Cardiac septum (tissue), 1 donor: ENCODE results near the gene FRMD6. TPM values are rescaled to one million over a fixed set of nuclear protein-coding genes. Genes with fewer than 3 reads are reported as not detected.

Experiments used
- DNase-seq: peaks from one replicate; pipeline ENCODE4 v3.0.0-alpha.2; 2020; ENCODE audit warnings: low spot score
- intact Hi-C: fragments of 100-400 bp; cut with DNase I; formaldehyde crosslinking; loops from one replicate; pipeline ENCODE4 v1.14.0; 2022
- total RNA-seq: library from RNA; stranded (reverse); fragmentation: NEBNext Ultra II Directional; extraction: Animal tissue kit (Norgen Biotek cat#: 25700); gene quantifications from one replicate; pipeline ENCODE4 v1.2.1, GENCODE V29; 2021
- donor health status: DM: no; HTN: no; CAD: no.

The FRMD6 gene
- total RNA-seq, 1 donor from 2014 or later: 9.1 TPM

DNA sequence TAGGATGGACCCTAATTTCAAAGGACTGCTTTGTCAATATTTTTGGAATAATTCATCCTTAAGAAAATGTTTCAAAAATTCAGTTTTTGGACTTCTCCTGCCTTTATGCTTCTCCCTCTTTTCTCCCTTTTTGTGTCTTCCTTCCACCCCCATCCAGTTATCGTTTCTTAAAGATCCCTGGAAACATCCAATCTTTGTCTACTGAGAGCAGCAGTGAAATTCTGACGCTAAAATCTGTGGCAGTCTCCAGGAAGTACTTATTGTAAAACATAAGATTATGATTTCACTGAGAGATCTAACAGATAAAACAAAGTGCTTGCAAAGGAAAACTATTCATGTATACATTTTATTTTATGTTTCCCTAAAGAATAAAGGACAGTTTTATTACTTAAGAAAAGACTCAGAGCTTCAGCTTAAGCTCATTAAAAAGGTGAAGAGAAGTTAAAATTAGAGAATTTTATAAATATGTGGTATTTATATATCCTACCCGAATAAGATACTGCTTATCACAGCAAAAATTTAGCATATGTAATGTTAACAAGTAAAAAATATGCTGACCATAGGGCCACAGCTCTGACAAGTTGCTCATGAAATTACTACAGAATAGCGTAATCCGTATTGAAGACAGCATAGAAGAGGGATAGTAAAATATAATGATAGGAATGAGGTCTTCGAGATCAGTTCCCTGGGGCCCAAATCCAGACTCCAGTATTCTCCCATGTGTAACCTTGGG is 6.9 kb downstream of the FRMD6 start:
- intact Hi-C loops: no loop called here
- DNase-seq: no peak

DNA sequence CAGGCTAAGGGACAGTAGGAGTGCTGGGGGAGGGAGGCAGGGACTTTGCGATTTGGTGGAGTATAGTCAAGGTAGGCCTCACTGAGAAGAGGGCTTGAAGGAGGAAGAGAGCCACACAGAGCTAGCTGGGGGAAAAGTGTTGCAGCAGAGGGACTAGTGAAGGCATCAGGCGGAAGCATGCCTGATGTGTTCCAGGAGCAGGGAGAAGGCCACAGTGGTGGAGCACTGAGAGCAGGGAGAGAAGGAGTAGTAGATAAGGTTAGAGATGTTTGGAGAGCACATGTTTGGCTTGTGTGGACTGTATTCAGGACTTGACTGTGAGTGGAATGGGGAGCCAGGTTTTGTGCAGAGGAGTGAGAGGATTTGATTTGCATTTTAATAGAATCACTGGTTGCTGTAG is 9.0 kb downstream of the FRMD6 start:
- intact Hi-C loops: no loop called here
- no peak for DNase-seq

DNA sequence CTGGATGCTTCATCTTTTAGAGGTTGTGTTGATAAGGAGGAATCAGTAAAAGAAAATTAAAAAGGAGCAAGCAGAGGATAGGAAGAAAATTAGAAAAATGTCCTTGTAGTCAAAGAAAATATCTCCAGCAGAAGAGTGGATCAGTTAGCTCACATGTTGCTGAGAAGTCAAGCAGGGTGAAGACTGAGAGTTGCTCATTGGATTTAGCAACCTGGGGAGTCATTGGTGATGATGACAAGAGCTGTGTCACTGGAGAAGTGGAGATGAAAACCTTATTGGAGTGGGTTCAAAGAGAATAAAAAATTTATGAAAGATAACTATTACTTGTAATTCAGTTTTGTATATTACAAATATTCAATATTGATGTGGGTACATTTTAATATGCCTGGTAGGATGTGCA is 9.8 kb downstream of the FRMD6 start:
- intact Hi-C loops: no loop called here
- DNase-seq: no peak

DNA sequence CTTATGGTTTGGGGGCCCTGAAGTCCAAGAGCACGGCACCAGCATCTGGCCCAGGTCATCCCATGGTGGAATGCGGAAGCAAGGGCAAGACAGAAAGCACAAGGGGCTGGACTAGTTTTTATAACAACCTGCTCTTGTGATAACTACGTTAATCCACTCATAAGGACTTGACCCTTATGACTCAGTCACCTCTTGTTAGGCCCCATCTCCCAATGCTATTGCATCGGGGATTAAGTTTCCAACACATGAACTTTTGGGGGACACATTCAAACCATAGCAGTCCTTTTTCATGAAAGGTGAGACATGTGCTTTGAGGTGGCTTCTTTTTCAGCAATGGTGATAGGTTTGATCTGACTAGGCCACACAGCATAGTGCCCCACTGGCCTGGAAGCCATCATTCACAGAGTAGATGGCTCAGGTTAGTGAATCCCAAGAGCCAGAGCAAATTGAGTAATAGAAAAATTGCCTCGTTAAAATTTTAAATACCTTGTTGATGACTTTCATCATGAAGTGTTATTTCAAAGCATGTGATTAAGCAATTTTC is 12.1 kb downstream of the FRMD6 start:
- intact Hi-C loops: no loop called here
- DNase-seq: no peak

DNA sequence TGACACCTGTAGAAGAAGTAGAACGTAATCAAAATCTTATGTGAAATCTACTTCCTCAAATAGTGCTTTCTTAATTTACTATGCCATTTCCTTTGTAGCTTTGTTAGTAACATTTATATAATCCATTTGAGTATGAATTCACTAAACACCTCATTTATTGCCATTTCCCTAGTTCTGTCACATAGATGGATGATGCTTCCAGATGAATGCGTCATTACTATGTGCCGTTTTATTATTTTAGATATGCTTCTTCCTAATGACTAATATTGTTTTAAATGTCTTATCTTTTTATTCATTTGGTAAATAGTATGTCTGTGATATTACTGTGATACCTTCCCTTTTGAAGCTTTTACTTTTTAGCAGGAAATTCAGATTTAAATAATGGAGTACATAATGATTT is 14.4 kb downstream of the FRMD6 start:
- no peak for DNase-seq
- intact Hi-C loops: no loop called here

DNA sequence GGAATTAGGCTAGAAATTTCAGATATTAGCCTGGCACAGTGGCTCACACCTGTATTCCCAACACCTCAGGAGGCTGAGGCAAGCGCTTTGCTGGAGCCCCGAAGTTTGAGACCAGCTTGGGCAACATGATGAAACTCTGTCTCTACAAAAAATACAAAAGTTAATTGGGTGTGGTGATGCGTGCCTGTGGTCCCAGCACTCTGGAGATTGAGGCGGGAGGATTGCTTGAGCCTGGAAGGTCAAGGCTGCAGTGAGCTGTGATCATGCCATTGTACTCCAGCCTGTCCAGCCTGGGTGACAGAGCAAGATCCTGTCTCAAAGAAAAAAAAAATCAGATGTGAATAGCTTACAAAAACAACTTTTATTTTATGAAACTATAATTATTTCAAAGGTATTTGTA is 15.1 kb downstream of the FRMD6 start:
- intact Hi-C loops: no loop called here
- DNase-seq: no peak

DNA sequence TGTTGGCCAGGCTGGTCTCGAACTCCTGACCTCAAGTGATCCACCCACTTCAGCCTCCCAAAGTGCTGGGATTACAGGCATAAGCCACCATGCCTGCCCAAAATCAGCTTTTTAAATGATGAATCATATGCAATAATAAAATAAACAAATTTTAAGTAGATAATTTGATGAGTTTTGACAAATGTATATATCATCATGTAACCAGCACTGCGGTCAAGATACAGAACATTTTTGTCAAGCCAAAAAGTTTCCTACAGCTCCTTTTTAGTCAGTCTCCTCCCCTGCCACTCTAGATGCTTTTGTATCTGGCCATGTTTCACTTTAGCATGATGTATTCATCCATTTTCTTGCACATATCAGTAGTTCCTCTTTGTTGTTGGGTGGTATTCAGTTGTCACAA is 17.2 kb downstream of the FRMD6 start:
- no peak for DNase-seq
- intact Hi-C loops: no loop called here

DNA sequence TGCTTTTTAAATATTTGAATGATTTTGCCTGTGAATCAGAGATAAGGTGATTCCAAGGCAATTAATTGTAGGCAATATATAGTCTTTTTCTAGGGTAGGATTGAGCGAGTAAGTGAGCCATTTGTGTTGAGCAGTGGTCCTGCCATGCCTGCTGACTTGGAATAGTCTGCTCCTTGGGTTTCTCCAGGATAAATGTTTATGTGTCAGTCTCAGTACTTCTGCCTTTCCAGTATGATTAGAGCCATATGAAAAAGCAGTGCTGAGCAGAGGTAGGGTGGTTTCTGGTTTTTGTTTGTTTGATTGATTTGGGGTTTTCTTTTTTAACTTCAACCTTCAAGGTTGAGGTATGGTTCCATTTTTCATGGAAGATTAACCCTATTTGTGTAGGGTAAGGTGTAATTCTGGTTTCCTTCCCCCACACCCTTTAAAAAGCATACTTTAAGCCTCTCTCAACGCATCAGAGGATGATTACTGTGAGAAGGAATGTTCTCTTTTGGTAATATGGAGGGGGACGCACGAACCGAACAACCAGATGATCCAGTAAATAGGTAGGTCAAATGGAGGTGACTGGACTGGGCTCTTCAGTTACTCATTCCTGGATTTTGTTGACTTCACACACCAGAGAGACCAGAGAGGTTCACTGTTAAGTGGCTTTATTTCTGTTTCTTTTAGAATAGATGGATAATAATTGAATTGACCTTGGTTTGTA is 22.7 kb downstream of the FRMD6 start:
- intact Hi-C loops: no loop called here
- no peak for DNase-seq

DNA sequence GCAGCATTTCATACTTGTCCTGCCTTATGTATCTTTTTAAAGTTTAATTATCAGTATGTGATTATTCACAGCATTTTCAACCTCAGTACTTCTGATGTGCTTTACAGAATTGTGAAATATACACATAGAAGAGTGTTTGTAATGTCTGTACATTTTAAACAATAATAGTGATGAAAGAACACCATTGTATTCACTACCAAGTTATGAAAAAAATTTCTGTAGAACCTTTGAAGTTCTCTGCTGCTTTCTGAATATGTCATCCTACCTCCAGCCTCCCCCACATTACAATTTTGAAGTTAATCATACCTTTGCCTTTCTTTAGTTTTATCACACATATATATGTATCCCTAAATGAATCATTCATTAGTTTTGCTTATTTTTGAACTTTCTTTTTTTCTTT is 24.8 kb downstream of the FRMD6 start:
- DNase-seq: no peak
- intact Hi-C loops: no loop called here

DNA sequence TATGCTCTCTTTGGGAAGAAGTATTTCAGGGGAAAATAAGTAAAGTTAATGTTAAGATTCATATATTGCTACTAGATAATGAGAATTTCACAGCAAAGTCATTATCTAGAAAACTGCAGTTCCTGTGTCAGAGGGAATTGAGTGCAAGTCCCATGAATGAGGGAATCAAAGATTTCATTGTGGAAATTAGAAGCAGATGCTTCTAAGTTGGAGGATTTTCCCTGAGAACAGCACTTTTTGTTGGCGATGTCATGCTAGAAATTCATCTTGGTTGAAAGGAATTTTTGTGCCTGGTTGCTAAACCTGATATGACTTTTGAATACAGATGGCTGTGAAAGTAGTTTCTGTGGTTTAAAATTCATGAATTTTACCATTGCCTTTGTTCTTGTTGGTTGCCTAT is 25.6 kb downstream of the FRMD6 start:
- intact Hi-C loops: no loop called here
- no peak for DNase-seq

DNA sequence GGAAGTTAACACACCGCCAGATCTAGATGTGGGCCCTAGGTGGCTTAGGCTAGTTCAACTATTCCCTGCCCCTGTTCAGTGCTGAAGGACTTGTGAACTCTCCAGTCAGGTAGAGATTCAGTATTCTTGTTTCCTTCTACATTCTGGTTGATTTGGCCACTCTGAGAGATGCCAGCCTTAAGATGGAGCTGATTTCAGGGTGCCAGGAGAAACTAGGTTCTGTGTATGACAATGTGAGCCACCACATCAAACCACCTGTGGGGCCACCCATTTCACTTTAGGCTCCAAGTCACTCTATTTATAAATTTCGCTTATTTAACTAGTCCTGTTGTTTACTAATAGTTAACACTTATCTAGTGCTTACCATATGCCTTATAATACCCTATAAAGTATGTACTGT is 26.0 kb downstream of the FRMD6 start:
- intact Hi-C loops: no loop called here
- DNase-seq: no peak

DNA sequence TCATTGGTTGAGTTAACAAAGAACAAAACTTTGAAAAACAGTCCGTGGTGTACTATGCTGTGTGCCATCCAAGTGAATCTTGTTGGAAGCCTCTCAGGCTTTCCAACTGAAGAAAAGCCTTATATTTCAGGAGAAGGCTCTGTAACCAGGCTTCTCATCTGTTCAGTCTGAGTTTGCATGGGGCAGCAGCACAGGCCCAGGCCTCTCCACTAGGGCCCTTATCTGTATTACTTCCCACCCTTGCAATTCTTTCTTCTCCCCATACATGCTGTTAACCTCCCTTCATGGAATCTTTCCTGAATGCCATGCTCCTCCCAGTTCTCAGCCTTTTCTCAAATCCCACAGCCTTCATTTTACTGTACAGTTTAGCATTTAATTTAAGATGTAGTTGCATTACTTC is 28.3 kb downstream of the FRMD6 start:
- intact Hi-C loops: no loop called here
- DNase-seq: no peak

DNA sequence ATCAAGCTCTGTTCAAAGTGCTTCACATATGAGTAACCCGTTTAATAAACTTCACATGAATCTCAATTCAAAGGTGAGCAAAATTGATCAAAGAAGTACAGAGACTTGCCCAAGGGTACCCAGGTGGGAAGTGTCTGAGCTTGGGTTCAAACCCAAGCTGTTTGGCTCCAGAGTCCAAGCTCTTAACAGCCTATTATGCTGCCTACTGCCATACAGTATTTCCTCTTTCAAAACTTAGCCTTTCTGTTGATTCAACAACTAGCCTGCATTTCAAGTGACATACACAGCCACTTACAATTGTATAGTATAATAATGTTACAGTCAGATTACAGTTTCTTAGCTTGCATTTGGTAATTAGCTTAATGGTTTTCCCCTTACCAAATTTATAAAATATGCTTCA is 29.7 kb downstream of the FRMD6 start:
- no peak for DNase-seq
- intact Hi-C loops: no loop called here

DNA sequence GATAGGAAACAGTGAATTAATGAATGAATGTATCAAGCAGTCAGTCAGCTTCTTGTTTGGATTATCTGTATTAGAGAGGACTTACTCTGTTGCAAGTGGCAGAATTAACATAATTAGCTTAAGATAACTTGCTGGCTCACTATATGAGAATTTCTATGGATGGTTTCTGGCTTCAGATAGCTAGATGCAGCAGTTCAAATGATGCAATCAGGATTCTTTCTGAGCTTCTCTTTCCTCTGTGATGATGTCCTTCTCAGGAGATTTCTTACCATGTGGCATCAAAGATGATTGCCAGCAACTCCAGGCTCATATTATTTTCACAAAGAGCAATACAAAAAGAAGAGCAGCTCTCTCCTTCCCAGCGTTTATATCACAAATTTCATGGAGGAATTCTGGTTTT is 30.7 kb downstream of the FRMD6 start:
- intact Hi-C loops: no loop called here
- no peak for DNase-seq

DNA sequence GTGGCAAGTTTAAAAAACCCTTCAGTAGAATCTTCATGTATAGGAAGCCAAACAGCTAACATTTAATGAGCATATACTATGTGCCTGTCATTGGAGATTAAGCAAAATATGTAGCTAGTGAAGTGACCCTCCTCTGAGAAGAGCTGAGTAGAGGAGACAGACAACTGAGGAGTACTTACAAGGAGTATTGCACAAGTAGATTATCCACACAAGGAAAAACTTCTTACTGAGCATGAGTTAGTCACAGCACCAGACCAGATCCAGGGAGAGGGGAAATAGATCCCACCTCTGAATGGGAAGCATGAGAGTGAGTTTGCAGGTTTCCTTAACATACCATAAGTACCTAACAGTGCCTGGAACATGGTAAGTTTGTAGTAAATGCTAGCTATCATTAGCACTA is 33.0 kb downstream of the FRMD6 start:
- intact Hi-C loops: no loop called here

DNA sequence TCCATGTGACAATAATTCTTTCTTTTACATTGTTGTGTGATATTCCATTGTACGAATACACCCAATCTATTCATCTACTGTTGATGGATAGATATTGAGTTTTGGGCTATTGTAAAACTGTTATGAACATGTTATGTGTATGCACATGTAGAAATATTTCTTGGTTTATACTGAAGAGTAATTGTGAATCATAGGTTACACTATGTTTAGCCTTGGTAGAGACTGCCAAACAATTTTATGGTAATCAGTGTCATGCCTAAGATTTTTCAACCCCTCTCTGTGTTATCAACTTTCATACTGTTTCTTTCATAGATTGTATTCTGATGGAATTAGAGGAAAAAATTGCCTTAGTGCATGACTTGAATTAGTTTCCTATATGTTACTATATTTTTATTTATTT is 39.5 kb downstream of the FRMD6 start:
- intact Hi-C loops: no loop called here
- no peak for DNase-seq

More for the DNA sequence above, 33.0 kb downstream of the FRMD6 start:
- no peak for DNase-seq

DNA sequence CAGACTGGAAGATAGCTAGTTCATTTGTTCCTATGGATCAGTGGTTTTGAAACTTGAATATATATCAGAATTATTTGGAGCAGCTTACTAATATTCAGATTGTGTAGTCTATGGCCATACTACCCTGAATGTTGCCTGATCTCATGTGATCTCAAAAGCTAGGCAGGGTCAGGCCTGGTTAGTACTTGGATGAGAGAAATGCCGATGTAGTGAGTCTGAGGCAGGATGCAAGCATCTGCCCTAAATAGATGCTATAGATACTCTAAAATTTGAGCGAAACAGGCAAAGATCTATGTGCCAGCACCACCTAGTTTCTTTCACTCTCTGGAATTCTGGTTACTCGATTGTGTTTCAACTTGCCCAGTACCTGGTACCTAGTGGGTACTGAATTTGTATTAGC is 40.9 kb downstream of the FRMD6 start:
- intact Hi-C loops: no loop called here

DNA sequence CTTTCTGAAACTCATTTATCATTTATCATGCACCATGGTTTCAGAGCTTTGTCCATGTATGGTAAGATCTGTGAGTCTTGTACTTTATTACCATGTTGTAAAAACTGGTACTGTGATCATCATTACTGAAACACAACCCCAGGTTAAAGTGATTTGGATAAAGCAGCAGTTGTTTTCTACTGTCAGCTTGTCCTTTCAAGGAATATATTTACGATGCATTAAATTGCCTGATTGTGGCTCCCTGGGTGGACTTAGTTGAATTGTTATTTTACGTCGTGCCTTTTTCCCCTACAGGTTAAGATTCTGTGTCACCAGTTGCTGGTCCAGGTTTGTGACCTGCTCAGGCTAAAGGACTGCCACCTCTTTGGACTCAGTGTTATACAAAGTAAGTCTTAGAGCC is 46.1 kb downstream of the FRMD6 start:
- DNase-seq: no peak
- intact Hi-C loops: no loop called here

More for the DNA sequence above, 40.9 kb downstream of the FRMD6 start:
- no peak for DNase-seq

DNA sequence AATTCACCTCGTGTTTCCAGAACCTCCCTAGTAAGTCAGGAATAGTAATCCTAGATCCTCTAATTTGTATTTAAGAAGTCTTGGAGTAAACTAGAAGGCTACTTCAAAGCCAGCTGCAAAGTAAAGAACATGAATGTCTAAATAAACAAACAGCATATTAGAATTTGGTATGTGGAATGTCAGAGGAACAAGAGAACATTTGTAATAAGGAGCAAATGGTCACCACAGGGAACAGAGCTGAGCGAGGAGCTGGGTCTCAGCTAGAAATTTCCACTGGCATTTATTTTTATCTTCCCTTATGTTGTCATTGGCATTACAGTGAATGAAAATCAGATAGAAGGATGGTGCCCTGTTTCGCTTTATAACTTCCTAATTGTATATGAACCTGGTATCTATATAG is 50.2 kb downstream of the FRMD6 start:
- no peak for DNase-seq
- intact Hi-C loops: no loop called here

DNA sequence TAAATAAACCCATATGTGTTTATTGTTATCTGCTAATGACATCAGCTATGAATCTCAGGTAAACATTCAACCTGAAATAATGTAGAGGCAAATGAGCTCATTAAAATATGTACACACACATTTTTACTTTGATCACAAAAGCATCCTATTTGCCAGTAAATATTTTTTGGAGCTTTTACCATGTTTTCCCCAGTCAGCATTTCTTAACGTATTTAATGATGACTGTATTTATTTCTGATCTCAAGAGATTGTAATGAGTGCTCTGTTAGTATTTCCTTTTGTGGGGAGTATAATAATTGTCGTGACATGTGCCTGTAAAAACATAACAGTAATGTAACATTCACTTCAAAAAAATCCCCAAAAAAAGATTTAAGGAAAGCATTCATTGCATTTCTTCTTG is 52.1 kb downstream of the FRMD6 start:
- DNase-seq: no peak
- intact Hi-C loops: no loop called here

DNA sequence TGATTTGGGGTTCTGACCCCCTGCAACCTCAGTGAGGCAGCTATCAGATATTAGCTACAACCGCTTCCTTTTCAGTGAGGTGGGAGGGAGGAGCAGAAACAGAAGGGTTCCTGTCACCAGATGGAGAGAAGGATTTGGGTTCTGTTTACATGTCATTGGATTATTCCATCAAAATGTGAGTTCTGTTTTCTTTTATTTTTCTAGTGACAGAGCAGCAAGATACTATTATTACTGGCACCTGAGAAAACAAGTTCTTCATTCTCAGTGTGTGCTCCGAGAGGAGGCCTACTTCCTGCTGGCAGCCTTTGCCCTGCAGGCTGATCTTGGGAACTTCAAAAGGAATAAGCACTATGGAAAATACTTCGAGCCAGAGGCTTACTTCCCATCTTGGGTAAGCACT is 52.8 kb downstream of the FRMD6 start:
- intact Hi-C loops: no loop called here
- no peak for DNase-seq
